Gastrocnemius medialis (tissue), 4 donors: ENCODE data around the gene PAK1. TPM values are rescaled to one million over a fixed set of nuclear protein-coding genes. Genes with fewer than 3 reads are reported as not detected.

Experiments
- ATAC-seq, 2 donors: fragments of 150-250 bp; one replicate each; pipeline ENCODE4 v1.9.1; 2016
- DNase-seq, 2 donors: peaks; one replicate each; pipeline ENCODE4 v3.0.0-alpha.2; 2019
- H3K27ac ChIP-seq, 4 donors: fragments of 200-600 bp; sonication (generic); 1 replicate in 1 of 4; 2 replicates in 3 of 4; pipeline ENCODE4 v1.5.1; 2016 to 2018; ENCODE audit warnings: mild to moderate bottlenecking in 2 of 4, moderate library complexity in 1 of 4
- H3K27me3 ChIP-seq, 3 donors: fragments of 200-600 bp; sonication (generic) in 2 of 3; 1 replicate in 1 of 3; 2 replicates in 2 of 3; pipeline versions ENCODE4 v1.5.1 to v1.6.0; 2016 to 2019; ENCODE audit warnings: mild to moderate bottlenecking in 1 of 3, moderate library complexity in 1 of 3
- H3K36me3 ChIP-seq, 2 donors: fragments of 200-600 bp; sonication (generic) in 1 of 2; one replicate each; pipeline ENCODE4 v1.5.1; 2017 to 2018
- H3K4me1 ChIP-seq, 2 donors: fragments of 200-600 bp; sonication (generic) in 1 of 2; one replicate each; pipeline ENCODE4 v1.5.1; 2016 to 2017; ENCODE audit warnings: mild to moderate bottlenecking in 2 of 2
- H3K4me3 ChIP-seq, 4 donors: fragments of 200-600 bp; sonication (generic) in 3 of 4; 1 replicate in 1 of 4; 2 replicates in 3 of 4; pipeline ENCODE4 v1.5.1; 2016 to 2019; ENCODE audit warnings: mild to moderate bottlenecking in 2 of 4
- H3K9me3 ChIP-seq, 3 donors: fragments of 200-600 bp; sonication (generic) in 2 of 3; 1 replicate in 1 of 3; 2 replicates in 2 of 3; pipeline ENCODE4 v1.5.1; 2016 to 2019
- CTCF ChIP-seq, 5 experiments: fragments of 450-650 bp in 3 of 5; fragments of 200-600 bp in 2 of 5; sonication (generic) in 2 of 5; IDR thresholded peaks in 4 of 5; conservative IDR thresholded peaks in 1 of 5; 1 replicate in 4 of 5; 2 replicates in 1 of 5; pipeline ENCODE4 v1.5.1; 2016 to 2019; ENCODE audit warnings: antibody characterized with exemption in 5 of 5, mild to moderate bottlenecking in 3 of 5, moderate library complexity in 3 of 5
- POLR2A ChIP-seq, 2 donors: fragments of 450-650 bp; IDR thresholded peaks; one replicate each; pipeline ENCODE4 v1.6.1; 2017; ENCODE audit warnings: antibody characterized with exemption in 2 of 2, mild to moderate bottlenecking in 2 of 2, moderate library complexity in 2 of 2
- in situ Hi-C, 4 donors: fragments of 200-750 bp; cut with MboI; loops; one replicate each; pipeline versions ENCODE4 v1.15.0 to v1.8.0; 2017; ENCODE audit warnings: low sequenced_read_pairs in 4 of 4
- intact Hi-C: fragments of 100-400 bp; cut with DNase I; formaldehyde crosslinking; loops from one replicate; pipeline ENCODE4 v1.15.1; 2023; ENCODE audit warnings: low total_unique reads
- total RNA-seq, 4 donors: library from RNA; depleted of rRNA; stranded (reverse); fragments of >200 nt; gene quantifications; one replicate each; pipeline versions ENCODE4 v1.1.0 to v1.2.3, GENCODE V29; 2016

Gene PAK1
- total RNA-seq, 4 donors from 2014 or later = 22.3 to 34.4 (median 27.9) TPM

- ATAC-seq = peak; percentile 74 to 76
- Histone ChIP-seq H3K4me1 (peaks cover 42 to 54% of the 10 kb centered on the region in 2 donors), H3K9me3 (no peaks in the 10 kb centered on the region), H3K27me3 (no peaks in the 10 kb centered on the region), H3K4me3 (no peak overlapping the region), H3K36me3 (no peaks in the 10 kb centered on the region), H3K27ac (peak overlapping the region; percentile 65 to 86 (median 73))
- in situ Hi-C loops = no loop called here
- intact Hi-C loops = loop anchor here (2.0 to 10.0 kb wide), 2 partner anchors 67 to 137 kb away; partner anchors contain the start of gene PAK1
- TF ChIP-seq CTCF (IDR thresholded peaks at IDR 0.05 in 4 of 5, conservative IDR thresholded peaks at IDR 0.05 in 1 of 5) (no peak), POLR2A (IDR thresholded peaks at IDR 0.05) (no peak)
- peak; percentile 37 to 64 for DNase-seq
Observed at GRCh38 chr11:77407613-77408012, 66.3 kb downstream of the PAK1 start.

- no peak overlapping the region for H3K4me3 ChIP-seq
- H3K4me1 ChIP-seq = peaks cover 43 to 62% of the 10 kb centered on the region in 2 donors
- DNase-seq = peak in 1 of 2 donors; percentile 26
- intact Hi-C loops (loop anchor here (2.0 to 10.0 kb wide), 2 partner anchors 68 to 138 kb away; partner anchors contain the start of gene PAK1), in situ Hi-C loops (no loop called here)
- H3K27me3 ChIP-seq = no peaks in the 10 kb centered on the region
- ATAC-seq = no peak
- TF ChIP-seq CTCF (IDR thresholded peaks at IDR 0.05 in 4 of 5, conservative IDR thresholded peaks at IDR 0.05 in 1 of 5) (no peak), POLR2A (IDR thresholded peaks at IDR 0.05) (no peak)
- peak overlapping the region in 3 of 4 donors; percentile 65 to 86 (median 81) for H3K27ac ChIP-seq
- no peaks in the 10 kb centered on the region for H3K36me3 ChIP-seq
- H3K9me3 ChIP-seq = no peaks in the 10 kb centered on the region
Observed at GRCh38 chr11:77406396-77406795, 67.5 kb downstream of the PAK1 start.

- H3K4me1 ChIP-seq = peaks cover 46 to 63% of the 10 kb centered on the region in 2 donors
- H3K36me3 ChIP-seq = no peaks in the 10 kb centered on the region
- ATAC-seq = no peak
- no peak for TF ChIP-seq POLR2A (IDR thresholded peaks at IDR 0.05)
- no peak for TF ChIP-seq CTCF (IDR thresholded peaks at IDR 0.05 in 4 of 5, conservative IDR thresholded peaks at IDR 0.05 in 1 of 5)
- no peaks in the 10 kb centered on the region for H3K9me3 ChIP-seq
- H3K4me3 ChIP-seq = no peak overlapping the region
- intact Hi-C loops = loop anchor here (10.0 kb wide), 1 partner anchor 142 kb away; no protein-coding TSS in a partner anchor
- H3K27me3 ChIP-seq = no peaks in the 10 kb centered on the region
- DNase-seq = no peak
- peak overlapping the region in 2 of 4 donors; percentile 76 to 80 for H3K27ac ChIP-seq
- in situ Hi-C loops = no loop called here
Observed at GRCh38 chr11:77403211-77403610, 70.7 kb downstream of the PAK1 start.

- peaks cover 44 to 61% of the 10 kb centered on the region in 2 donors for H3K4me1 ChIP-seq
- no peaks in the 10 kb centered on the region for H3K36me3 ChIP-seq
- intact Hi-C loops = loop anchor here (10.0 kb wide), 1 partner anchor 143 kb away; no protein-coding TSS in a partner anchor
- no peak overlapping the region for H3K4me3 ChIP-seq
- peak overlapping the region; percentile 68 to 82 (median 78) for H3K27ac ChIP-seq
- H3K9me3 ChIP-seq = no peaks in the 10 kb centered on the region
- in situ Hi-C loops = no loop called here
- no peak for ATAC-seq
- no peak for TF ChIP-seq POLR2A (IDR thresholded peaks at IDR 0.05)
- TF ChIP-seq CTCF (IDR thresholded peaks at IDR 0.05 in 4 of 5, conservative IDR thresholded peaks at IDR 0.05 in 1 of 5) = no peak
- no peaks in the 10 kb centered on the region for H3K27me3 ChIP-seq
- DNase-seq = no peak
Observed at GRCh38 chr11:77402218-77402556, 71.7 kb downstream of the PAK1 start.
